Activated CD8-positive, alpha-beta memory T cell treated with anti-CD3 and anti-CD28 coated beads, Interleukin-2, amount 10 ng/mL, durations not matched to agents 7 days and 5 days (primary cell): Measurements from ENCODE around the gene SPAG16. TPM values are rescaled to one million over a fixed set of nuclear protein-coding genes. Genes with fewer than 3 reads are reported as not detected.

Experiments
- ATAC-seq: fragments of 150-1000 bp; cut with Tn5 transposase; one replicate; pipeline ENCODE4 v1.10.0; 2021; ENCODE audit warnings: moderate library complexity
- CTCF ChIA-PET: fragments of 350-600 bp; sonication (Branson Sonifier 250); formaldehyde crosslinking; loops from one replicate; lab custom pipeline; 2021; ENCODE audit warnings: antibody characterized with exemption; lab: Charles Lee
- DNase-seq: peaks from one replicate; pipeline ENCODE4 v3.0.0-alpha.2; 2020
- H3K27ac Mint-ChIP-seq: one replicate; pipeline ENCODE4 v1.8.0; 2021; ENCODE audit warnings: mild to moderate bottlenecking, mixed read lengths
- H3K27me3 Mint-ChIP-seq: one replicate; pipeline ENCODE4 v1.8.0; 2021; ENCODE audit warnings: mixed read lengths
- H3K36me3 Mint-ChIP-seq: one replicate; pipeline ENCODE4 v1.8.0; 2021; ENCODE audit warnings: mild to moderate bottlenecking, mixed read lengths
- H3K4me1 Mint-ChIP-seq: one replicate; pipeline ENCODE4 v1.8.0; 2021; ENCODE audit warnings: mixed read lengths
- H3K4me3 Mint-ChIP-seq: one replicate; pipeline ENCODE4 v1.8.0; 2021; ENCODE audit warnings: mild to moderate bottlenecking, moderate library complexity, mixed read lengths
- H3K9me3 Mint-ChIP-seq: one replicate; pipeline ENCODE4 v1.8.0; 2022; ENCODE audit warnings: low read depth, mixed read lengths
- total RNA-seq, 2 experiments: library from RNA; stranded (reverse); gene quantifications; one replicate each; pipeline ENCODE4 v1.2.3, GENCODE V29; 2021

SPAG16 gene
- total RNA-seq, 2 experiments from 2014 or later, result 7.4 to 10.1 TPM

- H3K27me3 Mint-ChIP-seq, result no peaks in the 10 kb centered on the region
- no peaks in the 10 kb centered on the region for H3K9me3 Mint-ChIP-seq
- ATAC-seq (no peak), DNase-seq (no peak)
- no peaks in the 10 kb centered on the region for H3K4me1 Mint-ChIP-seq
- H3K4me3 Mint-ChIP-seq, result no peak overlapping the region
- H3K36me3 Mint-ChIP-seq, result no peaks in the 10 kb centered on the region
- no peak overlapping the region for H3K27ac Mint-ChIP-seq
- CTCF ChIA-PET, result no interaction called here
Observed at GRCh38 chr2:214169736-214170135, 885.5 kb downstream of the SPAG16 start.

GRCh38 chr2:214174563-214174962 lies 890.3 kb downstream of the SPAG16 start:
- Mint-ChIP-seq H3K36me3 (no peaks in the 10 kb centered on the region), H3K4me3 (no peak overlapping the region), H3K27me3 (no peaks in the 10 kb centered on the region), H3K9me3 (no peaks in the 10 kb centered on the region), H3K27ac (no peak overlapping the region), H3K4me1 (no peaks in the 10 kb centered on the region)
- ATAC-seq (no peak), DNase-seq (no peak)
- CTCF ChIA-PET, result no interaction called here

- no peak overlapping the region for H3K27ac Mint-ChIP-seq
- DNase-seq (no peak), ATAC-seq (no peak)
- H3K4me1 Mint-ChIP-seq, result no peaks in the 10 kb centered on the region
- no peaks in the 10 kb centered on the region for H3K9me3 Mint-ChIP-seq
- H3K27me3 Mint-ChIP-seq, result no peaks in the 10 kb centered on the region
- H3K36me3 Mint-ChIP-seq, result no peaks in the 10 kb centered on the region
- CTCF ChIA-PET, result no interaction called here
- no peak overlapping the region for H3K4me3 Mint-ChIP-seq
Observed at GRCh38 chr2:214180071-214180470, 895.8 kb downstream of the SPAG16 start.

GRCh38 chr2:214180686-214181085 lies 896.4 kb downstream of the SPAG16 start:
- CTCF ChIA-PET, result no interaction called here
- Mint-ChIP-seq H3K4me3 (no peak overlapping the region), H3K4me1 (no peaks in the 10 kb centered on the region), H3K9me3 (no peaks in the 10 kb centered on the region), H3K27ac (no peak overlapping the region), H3K27me3 (no peaks in the 10 kb centered on the region), H3K36me3 (no peaks in the 10 kb centered on the region)
- no peak for DNase-seq
- no peak for ATAC-seq

GRCh38 chr2:214184461-214184860 lies 900.2 kb downstream of the SPAG16 start:
- no peaks in the 10 kb centered on the region for H3K27me3 Mint-ChIP-seq
- H3K9me3 Mint-ChIP-seq, result no peaks in the 10 kb centered on the region
- no peaks in the 10 kb centered on the region for H3K36me3 Mint-ChIP-seq
- H3K4me1 Mint-ChIP-seq, result no peaks in the 10 kb centered on the region
- DNase-seq (no peak), ATAC-seq (no peak)
- no peak overlapping the region for H3K27ac Mint-ChIP-seq
- H3K4me3 Mint-ChIP-seq, result no peak overlapping the region
- CTCF ChIA-PET, result no interaction called here

- CTCF ChIA-PET, result no interaction called here
- ATAC-seq, result no peak
- H3K9me3 Mint-ChIP-seq, result no peaks in the 10 kb centered on the region
- no peaks in the 10 kb centered on the region for H3K4me1 Mint-ChIP-seq
- H3K27me3 Mint-ChIP-seq, result no peaks in the 10 kb centered on the region
- H3K36me3 Mint-ChIP-seq, result no peaks in the 10 kb centered on the region
- H3K27ac Mint-ChIP-seq, result no peak overlapping the region
- H3K4me3 Mint-ChIP-seq, result no peak overlapping the region
- DNase-seq, result no peak
Observed at GRCh38 chr2:214185546-214185945, 901.3 kb downstream of the SPAG16 start.

- H3K4me1 Mint-ChIP-seq, result no peaks in the 10 kb centered on the region
- H3K36me3 Mint-ChIP-seq, result no peaks in the 10 kb centered on the region
- CTCF ChIA-PET, result no interaction called here
- H3K9me3 Mint-ChIP-seq, result no peaks in the 10 kb centered on the region
- H3K27ac Mint-ChIP-seq, result no peak overlapping the region
- ATAC-seq (no peak), DNase-seq (no peak)
- no peak overlapping the region for H3K4me3 Mint-ChIP-seq
- H3K27me3 Mint-ChIP-seq, result no peaks in the 10 kb centered on the region
Observed at GRCh38 chr2:214192711-214193110, 908.4 kb downstream of the SPAG16 start.

GRCh38 chr2:214193943-214194342 lies 909.7 kb downstream of the SPAG16 start:
- H3K4me3 Mint-ChIP-seq, result no peak overlapping the region
- no peaks in the 10 kb centered on the region for H3K9me3 Mint-ChIP-seq
- H3K36me3 Mint-ChIP-seq, result no peaks in the 10 kb centered on the region
- DNase-seq (no peak), ATAC-seq (no peak)
- H3K27ac Mint-ChIP-seq, result no peak overlapping the region
- no peaks in the 10 kb centered on the region for H3K4me1 Mint-ChIP-seq
- no peaks in the 10 kb centered on the region for H3K27me3 Mint-ChIP-seq
- CTCF ChIA-PET, result no interaction called here

- H3K27ac Mint-ChIP-seq, result no peak overlapping the region
- H3K4me3 Mint-ChIP-seq, result no peak overlapping the region
- CTCF ChIA-PET, result no interaction called here
- no peaks in the 10 kb centered on the region for H3K9me3 Mint-ChIP-seq
- no peaks in the 10 kb centered on the region for H3K36me3 Mint-ChIP-seq
- ATAC-seq (no peak), DNase-seq (no peak)
- no peaks in the 10 kb centered on the region for H3K4me1 Mint-ChIP-seq
- no peaks in the 10 kb centered on the region for H3K27me3 Mint-ChIP-seq
Observed at GRCh38 chr2:214196260-214196659, 912.0 kb downstream of the SPAG16 start.

- CTCF ChIA-PET, result interaction anchor here (0.6 kb wide), 1 partner anchor 18 kb away, joined by 3 read pairs; no protein-coding TSS in a partner anchor
- DNase-seq, result no peak
- no peak for ATAC-seq
- Mint-ChIP-seq H3K36me3 (no peaks in the 10 kb centered on the region), H3K9me3 (no peaks in the 10 kb centered on the region), H3K4me1 (no peaks in the 10 kb centered on the region), H3K27ac (no peak overlapping the region), H3K4me3 (no peak overlapping the region), H3K27me3 (no peaks in the 10 kb centered on the region)
Observed at GRCh38 chr2:214201892-214202291, 917.6 kb downstream of the SPAG16 start.

- no peaks in the 10 kb centered on the region for H3K4me1 Mint-ChIP-seq
- H3K27me3 Mint-ChIP-seq, result no peaks in the 10 kb centered on the region
- no peak overlapping the region for H3K4me3 Mint-ChIP-seq
- ATAC-seq, result no peak
- no peak for DNase-seq
- no peaks in the 10 kb centered on the region for H3K9me3 Mint-ChIP-seq
- no peak overlapping the region for H3K27ac Mint-ChIP-seq
- no peaks in the 10 kb centered on the region for H3K36me3 Mint-ChIP-seq
- CTCF ChIA-PET, result no interaction called here
Observed at GRCh38 chr2:214203214-214203613, 919.0 kb downstream of the SPAG16 start.

GRCh38 chr2:214203744-214204289 lies 919.6 kb downstream of the SPAG16 start:
- H3K4me3 Mint-ChIP-seq, result no peak overlapping the region
- no peaks in the 10 kb centered on the region for H3K36me3 Mint-ChIP-seq
- H3K4me1 Mint-ChIP-seq, result no peaks in the 10 kb centered on the region
- no peak for ATAC-seq
- CTCF ChIA-PET, result no interaction called here
- H3K9me3 Mint-ChIP-seq, result no peaks in the 10 kb centered on the region
- DNase-seq, result no peak
- no peaks in the 10 kb centered on the region for H3K27me3 Mint-ChIP-seq
- no peak overlapping the region for H3K27ac Mint-ChIP-seq

- no peaks in the 10 kb centered on the region for H3K36me3 Mint-ChIP-seq
- H3K4me1 Mint-ChIP-seq, result no peaks in the 10 kb centered on the region
- DNase-seq (no peak), ATAC-seq (no peak)
- H3K4me3 Mint-ChIP-seq, result no peak overlapping the region
- H3K27ac Mint-ChIP-seq, result no peak overlapping the region
- no peaks in the 10 kb centered on the region for H3K9me3 Mint-ChIP-seq
- H3K27me3 Mint-ChIP-seq, result no peaks in the 10 kb centered on the region
- CTCF ChIA-PET, result no interaction called here
Observed at GRCh38 chr2:214215107-214215506, 930.8 kb downstream of the SPAG16 start.

GRCh38 chr2:214217136-214217535 lies 932.9 kb downstream of the SPAG16 start:
- CTCF ChIA-PET, result no interaction called here
- DNase-seq (no peak), ATAC-seq (no peak)
- Mint-ChIP-seq H3K9me3 (no peaks in the 10 kb centered on the region), H3K4me3 (no peak overlapping the region), H3K27ac (no peak overlapping the region), H3K4me1 (no peaks in the 10 kb centered on the region), H3K36me3 (no peaks in the 10 kb centered on the region), H3K27me3 (no peaks in the 10 kb centered on the region)

GRCh38 chr2:214217599-214217998 lies 933.3 kb downstream of the SPAG16 start:
- no peaks in the 10 kb centered on the region for H3K9me3 Mint-ChIP-seq
- CTCF ChIA-PET, result no interaction called here
- H3K36me3 Mint-ChIP-seq, result no peaks in the 10 kb centered on the region
- H3K4me3 Mint-ChIP-seq, result no peak overlapping the region
- H3K4me1 Mint-ChIP-seq, result no peaks in the 10 kb centered on the region
- H3K27me3 Mint-ChIP-seq, result no peaks in the 10 kb centered on the region
- H3K27ac Mint-ChIP-seq, result no peak overlapping the region
- DNase-seq, result no peak
- no peak for ATAC-seq
